SH-SY5Y (cell line): Measurements from ENCODE around the gene FNBP1L.

Experiments
- GATA2 ChIP-seq: IDR thresholded peaks from 2 replicates; pipeline ENCODE4 v1.6.1; 2011; ENCODE audit warnings: mild to moderate bottlenecking, low read depth, low read length
- GATA3 ChIP-seq: IDR thresholded peaks from 2 replicates; pipeline ENCODE4 v1.6.1; 2011; ENCODE audit warnings: low read depth, mild to moderate bottlenecking, low read length, moderate library complexity

- TF ChIP-seq GATA2 (no peak), GATA3 (no peak)
Observed at GRCh38 chr1:93459126-93459525, 11.2 kb downstream of the FNBP1L start.
